ENCODE measurements around the gene VMAC. TPM values are rescaled to one million over a fixed set of nuclear protein-coding genes. Genes with fewer than 3 reads are reported as not detected.

The VMAC gene
- total and polyA plus RNA-seq, 8 donors: 3.6 to 60.8 (median 6.7) TPM

DNA sequence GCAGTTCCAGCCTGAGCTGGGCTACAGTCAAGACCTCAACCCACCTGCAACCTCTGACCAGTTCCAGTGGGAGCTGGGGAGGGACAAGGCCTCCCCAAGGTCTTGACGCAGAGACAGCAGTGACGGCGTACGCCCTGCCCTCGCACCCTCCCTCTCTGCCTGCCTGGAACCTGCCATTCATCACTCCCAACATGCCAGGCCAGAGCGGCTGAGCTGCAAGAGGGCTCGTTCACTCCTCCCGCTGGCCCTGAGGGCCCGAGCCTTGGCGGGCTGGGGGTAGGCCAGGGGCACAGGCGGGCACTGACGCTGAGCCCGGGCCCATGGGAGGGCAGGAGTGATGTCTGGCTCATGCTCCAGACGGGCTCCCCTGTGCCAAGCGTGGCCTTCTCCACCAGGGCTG lies 9.3 kb upstream of the VMAC start:
- Histone ChIP-seq H3K27me3 (peaks cover 0 to 21% (median 14%) of the 10 kb centered on the region in 3 donors), H3K9me3 (no peaks in the 10 kb centered on the region), H3K36me3 (peaks cover 22 to 44% (median 36%) of the 10 kb centered on the region in 4 donors), H3K4me1 (peaks cover 16 to 62% (median 32%) of the 10 kb centered on the region in 4 donors), H3K27ac (peak overlapping the region in 2 of 5 donors; percentile 52 to 77), H3K4me3 (no peak overlapping the region)
- peak in 1 of 2 donors; percentile 7 for DNase-seq
- TF ChIP-seq EP300 (IDR thresholded peaks at IDR 0.05): peak; percentile 32
- TF ChIP-seq POLR2A (IDR thresholded peaks at IDR 0.05): no peak
- no peak for TF ChIP-seq POLR2AphosphoS5 (IDR thresholded peaks at IDR 0.05)
- no peak for TF ChIP-seq CTCF (IDR thresholded peaks at IDR 0.05)
- intact Hi-C loops (cut with DNase I; ENCODE audit: low total_unique reads): loop anchor here (10.0 kb wide), 1 partner anchor 91 kb away; the partner anchor contains the start of gene NRTN
- 79 to 83% (median 82%) methylated on average over 10 to 15 of the region's 15 CpGs for WGBS, 5 donors

GRCh38 chr19:5895890-5896289 lies 8.8 kb upstream of the VMAC start:
- peak overlapping the region in 2 of 5 donors; percentile 25 to 77 for H3K27ac ChIP-seq
- DNase-seq: peak in 1 of 2 donors; percentile 7
- intact Hi-C loops (cut with DNase I; ENCODE audit: low total_unique reads): loop anchor here (10.0 kb wide), 1 partner anchor 91 kb away; the partner anchor contains the start of gene NRTN
- no peak overlapping the region for H3K4me3 ChIP-seq
- peaks cover 16 to 64% (median 35%) of the 10 kb centered on the region in 4 donors for H3K4me1 ChIP-seq
- no peaks in the 10 kb centered on the region for H3K9me3 ChIP-seq
- 84 to 93% (median 89%) methylated on average over 8 of the region's 8 CpGs for WGBS, 5 donors
- TF ChIP-seq EP300 (IDR thresholded peaks at IDR 0.05) (no peak), POLR2A (IDR thresholded peaks at IDR 0.05) (no peak), POLR2AphosphoS5 (IDR thresholded peaks at IDR 0.05) (no peak), CTCF (IDR thresholded peaks at IDR 0.05) (no peak)
- peaks cover 0 to 16% (median 14%) of the 10 kb centered on the region in 3 donors for H3K27me3 ChIP-seq
- H3K36me3 ChIP-seq: peaks cover 22 to 48% (median 40%) of the 10 kb centered on the region in 4 donors

GRCh38 chr19:5896365-5897076 lies 8.2 kb upstream of the VMAC start:
- peaks cover 0 to 14% (median 10%) of the 10 kb centered on the region in 3 donors for H3K27me3 ChIP-seq
- H3K27ac ChIP-seq: peak overlapping the region in 1 of 5 donors; percentile 77
- H3K36me3 ChIP-seq: peaks cover 22 to 52% (median 43%) of the 10 kb centered on the region in 4 donors
- H3K4me1 ChIP-seq: peaks cover 16 to 69% (median 36%) of the 10 kb centered on the region in 4 donors
- no peaks in the 10 kb centered on the region for H3K9me3 ChIP-seq
- 85 to 90% (median 87%) methylated on average over 26 to 29 of the region's 29 CpGs for WGBS, 5 donors
- intact Hi-C loops (cut with DNase I; ENCODE audit: low total_unique reads): loop anchor here (10.0 kb wide), 1 partner anchor 92 kb away; the partner anchor contains the start of gene NRTN
- TF ChIP-seq EP300 (IDR thresholded peaks at IDR 0.05) (no peak), POLR2AphosphoS5 (IDR thresholded peaks at IDR 0.05) (no peak)
- no peak for DNase-seq
- no peak overlapping the region for H3K4me3 ChIP-seq

DNA sequence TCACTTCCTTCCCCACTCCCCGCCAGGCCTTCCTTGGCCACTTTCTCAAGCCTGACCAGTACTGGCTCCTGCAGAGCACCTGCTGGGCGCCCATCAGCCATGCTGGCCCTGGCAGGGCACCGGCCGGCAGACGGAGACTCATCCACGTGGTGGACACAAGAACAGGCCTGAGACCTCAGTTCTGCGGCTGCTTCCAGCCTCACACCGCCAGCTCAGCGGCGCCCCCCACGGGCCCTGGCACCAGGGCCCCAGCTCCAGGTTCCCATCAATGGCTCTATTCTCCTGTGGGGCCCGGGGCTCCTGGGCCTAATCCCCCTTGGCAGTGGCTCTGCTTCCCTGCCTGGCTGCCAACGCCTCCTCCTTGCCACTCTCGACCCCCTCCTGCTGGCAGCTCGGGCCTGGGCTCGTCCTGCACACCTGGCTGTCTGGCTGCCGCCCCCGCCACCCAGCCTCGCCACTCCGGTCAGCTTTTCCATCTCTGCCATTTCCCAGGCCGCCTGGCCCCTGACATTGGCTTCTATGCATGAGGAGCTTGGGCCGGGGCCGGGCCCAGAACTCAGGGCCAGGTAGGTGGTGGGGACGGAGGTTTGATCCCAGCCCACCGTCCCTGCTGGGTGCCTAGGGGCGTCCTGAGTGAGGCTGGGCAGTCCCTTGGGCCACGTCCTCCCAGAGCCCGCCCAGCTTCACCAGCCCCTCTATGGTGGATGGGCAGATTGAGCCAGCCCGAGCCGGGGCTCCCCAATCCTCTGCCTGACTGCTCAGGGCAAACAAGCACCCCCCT lies 7.3 kb upstream of the VMAC start:
- no peak for TF ChIP-seq EP300 (IDR thresholded peaks at IDR 0.05)
- TF ChIP-seq POLR2AphosphoS5 (IDR thresholded peaks at IDR 0.05): no peak
- TF ChIP-seq CTCF (IDR thresholded peaks at IDR 0.05): no peak
- TF ChIP-seq POLR2A (IDR thresholded peaks at IDR 0.05): no peak
- Histone ChIP-seq H3K36me3 (peaks cover 22 to 52% (median 43%) of the 10 kb centered on the region in 4 donors), H3K27me3 (peaks cover 0 to 5% (median 1%) of the 10 kb centered on the region in 3 donors), H3K4me1 (peaks cover 16 to 70% (median 36%) of the 10 kb centered on the region in 4 donors), H3K9me3 (no peaks in the 10 kb centered on the region), H3K27ac (peak overlapping the region in 1 of 5 donors; percentile 77), H3K4me3 (no peak overlapping the region)
- intact Hi-C loops (cut with DNase I; ENCODE audit: low total_unique reads): loop anchor here (10.0 kb wide), 1 partner anchor 93 kb away; the partner anchor contains the start of gene NRTN
- 82 to 95% (median 88%) methylated on average over 19 to 30 of the region's 30 CpGs for WGBS, 5 donors
- DNase-seq: peak in 1 of 2 donors; percentile 6

Data from stomach (tissue), 9 donors.